Amniotic epithelial cell (primary cell): ENCODE data around the gene FOXD4L1.
"Not testable (repeated sequence)": the region's sequence is repeated elsewhere in the genome, so short reads cannot be mapped to it uniquely, and the experiment has no call there.

Source experiments
- DNase-seq: peaks from one replicate; pipeline ENCODE4 v3.0.0-alpha.2; 2010; ENCODE audit warnings: low read depth

Gene FOXD4L1

DNA sequence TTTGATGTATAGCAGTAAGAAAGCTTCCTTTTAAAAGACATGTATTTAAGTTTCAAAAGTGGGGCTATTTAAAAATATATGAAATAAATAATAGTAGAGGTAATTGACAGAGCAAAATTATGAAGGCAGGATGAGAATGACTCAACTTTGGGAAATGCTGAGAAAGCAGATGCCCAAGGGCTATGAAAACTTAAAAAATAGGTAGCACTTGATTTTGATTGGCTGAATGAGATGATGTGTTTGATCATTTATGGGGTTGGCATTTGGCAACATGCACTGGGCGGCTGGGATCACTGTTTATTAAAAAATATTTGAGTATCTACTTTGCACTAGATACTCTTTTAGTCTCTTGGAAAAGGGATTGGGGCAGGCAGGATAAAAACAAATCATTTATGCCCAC is 26.5 kb downstream of the FOXD4L1 start:
- not testable (repeated sequence) for DNase-seq

DNA sequence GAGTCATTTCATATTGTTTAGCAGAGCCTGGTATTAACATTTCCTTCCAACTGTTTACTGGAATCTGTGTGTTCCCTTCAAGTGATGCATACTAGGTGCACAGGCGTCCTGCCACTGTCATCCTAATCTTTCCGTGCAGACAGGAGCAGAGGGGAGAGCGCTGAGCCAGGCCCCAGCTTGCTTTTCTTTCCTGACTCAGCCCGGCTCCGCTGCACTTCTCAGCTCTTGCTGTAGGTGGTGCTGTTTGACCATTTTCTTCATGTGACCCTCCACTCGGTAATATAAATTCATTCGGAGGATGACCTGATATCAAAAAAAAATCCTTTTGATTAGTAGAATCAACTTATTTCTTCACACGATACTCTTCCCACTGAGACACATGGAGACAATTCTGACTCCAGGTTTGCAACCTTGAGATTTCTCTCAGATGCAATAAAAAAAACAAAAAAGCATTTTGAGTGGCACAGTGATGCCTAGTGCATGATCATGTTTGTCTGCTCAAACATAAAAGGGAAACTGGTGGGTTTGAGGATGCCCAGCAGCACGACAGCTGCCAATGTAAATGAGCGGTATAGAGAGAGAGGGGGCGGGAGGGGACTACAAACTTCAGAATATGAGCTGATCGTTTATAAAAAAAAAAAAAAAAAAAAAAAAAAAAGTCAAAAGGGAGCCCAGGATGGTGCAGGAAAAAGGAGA is 29.0 kb downstream of the FOXD4L1 start:
- not testable (repeated sequence) for DNase-seq

DNA sequence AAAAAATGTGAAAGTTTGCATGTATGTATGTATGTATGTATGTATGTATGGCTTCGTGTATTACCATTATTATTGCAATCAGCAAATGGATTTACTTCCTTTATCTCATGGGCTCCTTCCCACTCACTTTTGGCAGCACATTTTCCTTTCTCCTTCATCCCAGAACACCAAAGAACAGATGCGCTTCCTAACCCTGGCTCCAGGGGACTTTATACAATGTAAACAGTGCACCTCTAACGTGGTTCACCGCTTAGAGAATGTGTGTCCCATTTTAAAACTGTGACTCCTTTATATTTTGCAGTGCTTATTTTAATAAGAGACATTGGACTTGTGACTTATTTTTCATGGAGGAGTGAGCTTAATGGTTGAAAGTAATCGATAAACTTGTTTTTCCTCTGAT is 29.7 kb downstream of the FOXD4L1 start:
- DNase-seq, result not testable (repeated sequence)

DNA sequence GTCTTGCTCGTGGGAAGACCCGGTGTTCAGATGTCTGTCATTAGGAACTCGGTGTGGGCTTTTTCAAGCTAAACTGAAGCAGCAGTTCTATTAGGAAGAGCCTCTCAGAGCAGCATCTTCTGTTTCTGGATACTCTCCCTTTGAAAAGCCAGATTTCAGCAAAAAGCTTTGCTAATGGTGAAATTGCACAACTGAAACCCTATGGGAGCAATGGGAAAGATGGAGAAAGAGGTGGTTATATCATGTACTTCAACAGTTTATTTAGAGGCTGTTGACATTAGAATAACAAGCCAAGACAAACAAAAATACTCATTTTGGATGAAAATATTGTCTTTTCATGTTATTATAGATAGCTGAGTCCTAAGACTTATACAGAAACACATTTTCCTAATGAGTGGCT is 30.4 kb downstream of the FOXD4L1 start:
- not testable (repeated sequence) for DNase-seq

DNA sequence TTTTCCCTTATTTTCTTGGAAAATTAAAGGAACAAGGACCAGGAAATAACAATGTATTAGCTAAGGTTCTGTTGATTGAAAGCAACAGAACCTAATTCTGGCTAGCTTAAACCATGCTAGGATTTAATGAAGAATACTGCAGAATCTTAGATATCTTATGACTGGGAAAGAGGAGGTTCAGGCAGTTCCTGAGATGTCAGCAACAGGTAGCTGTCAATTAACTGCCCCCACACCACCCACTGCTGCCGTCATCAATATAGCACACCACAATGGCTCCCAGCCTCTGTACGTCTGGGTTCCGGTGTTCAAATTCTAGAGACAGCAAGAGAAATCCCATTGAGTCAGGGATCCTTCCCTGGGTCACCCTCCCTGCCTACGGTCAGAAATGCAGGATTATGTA is 34.5 kb downstream of the FOXD4L1 start:
- not testable (repeated sequence) for DNase-seq

DNA sequence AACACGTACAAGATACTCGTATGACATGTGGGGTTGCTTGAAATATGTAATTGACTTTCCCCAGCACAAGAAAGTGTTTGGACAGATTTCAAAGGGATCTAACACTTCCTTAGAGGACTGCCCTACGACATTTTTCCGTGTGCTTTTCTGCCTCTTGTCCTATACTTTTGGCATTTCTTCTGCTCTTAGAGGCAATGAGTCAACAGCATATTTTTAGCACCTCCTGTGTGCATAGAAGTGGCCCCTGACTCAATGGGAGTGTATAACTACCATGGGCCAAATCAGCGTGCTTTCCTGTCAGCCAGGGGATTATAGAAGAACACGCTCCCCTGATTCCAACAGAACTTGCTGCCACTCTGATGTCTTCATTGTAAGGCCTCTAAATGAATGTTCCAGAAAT is 38.1 kb downstream of the FOXD4L1 start:
- DNase-seq, result not testable (repeated sequence)

DNA sequence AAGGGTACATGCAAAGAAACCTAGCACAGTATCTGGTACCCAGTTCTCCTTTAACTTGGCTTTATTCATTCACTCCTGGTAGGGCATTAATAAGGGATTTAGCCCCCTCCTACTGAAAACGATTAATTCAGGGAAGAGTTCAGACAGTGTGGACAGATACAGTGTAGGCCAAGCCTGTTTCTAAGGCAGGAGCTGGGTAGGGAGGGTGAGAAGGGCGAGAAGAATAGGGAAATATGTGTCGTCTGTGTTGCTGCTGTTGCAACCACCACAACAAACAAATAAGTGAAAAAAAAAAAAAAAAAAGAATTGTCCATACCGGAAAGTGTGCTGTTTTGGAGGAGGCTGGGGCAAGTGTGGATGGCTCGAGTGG is 42.4 kb downstream of the FOXD4L1 start:
- not testable (repeated sequence) for DNase-seq

DNA sequence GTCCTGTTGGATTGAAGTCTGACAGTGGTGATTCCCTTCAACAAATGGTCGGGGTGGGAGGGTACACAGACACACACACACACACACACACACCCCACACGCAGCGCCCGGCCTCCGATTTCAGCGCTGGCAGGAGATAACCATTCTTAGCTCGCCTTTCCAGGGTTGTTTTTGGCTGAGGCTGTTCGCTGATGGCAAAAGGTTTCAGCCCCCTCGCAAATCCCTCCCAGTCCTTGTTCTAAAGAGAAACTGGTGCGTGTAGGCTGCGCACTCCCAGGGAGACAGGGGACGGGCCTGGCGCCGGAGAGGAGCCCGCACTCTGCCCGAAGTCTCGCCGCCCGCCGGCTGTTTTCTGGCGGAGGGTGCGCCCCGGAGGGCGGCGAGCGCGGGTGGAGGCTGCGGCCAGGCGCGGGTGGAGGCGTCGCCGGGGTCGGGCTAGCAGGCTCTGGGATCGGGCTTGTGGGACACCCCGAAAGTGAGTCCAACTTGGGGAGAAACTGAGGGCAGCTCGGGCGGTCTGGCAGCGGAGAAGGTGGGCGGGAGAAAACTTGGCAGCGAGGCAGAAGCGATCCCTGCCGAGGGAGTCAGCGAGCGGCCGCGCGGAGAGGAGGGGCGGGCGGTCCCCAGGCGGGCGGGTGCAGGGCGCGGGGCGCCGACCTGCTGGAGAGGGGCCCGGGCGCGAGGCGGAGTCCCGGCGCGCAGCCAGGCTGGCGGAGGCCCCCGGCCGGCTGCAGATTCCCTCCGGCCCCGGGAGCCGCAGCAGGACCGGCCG is 42.9 kb downstream of the FOXD4L1 start:
- not testable (repeated sequence) for DNase-seq

DNA sequence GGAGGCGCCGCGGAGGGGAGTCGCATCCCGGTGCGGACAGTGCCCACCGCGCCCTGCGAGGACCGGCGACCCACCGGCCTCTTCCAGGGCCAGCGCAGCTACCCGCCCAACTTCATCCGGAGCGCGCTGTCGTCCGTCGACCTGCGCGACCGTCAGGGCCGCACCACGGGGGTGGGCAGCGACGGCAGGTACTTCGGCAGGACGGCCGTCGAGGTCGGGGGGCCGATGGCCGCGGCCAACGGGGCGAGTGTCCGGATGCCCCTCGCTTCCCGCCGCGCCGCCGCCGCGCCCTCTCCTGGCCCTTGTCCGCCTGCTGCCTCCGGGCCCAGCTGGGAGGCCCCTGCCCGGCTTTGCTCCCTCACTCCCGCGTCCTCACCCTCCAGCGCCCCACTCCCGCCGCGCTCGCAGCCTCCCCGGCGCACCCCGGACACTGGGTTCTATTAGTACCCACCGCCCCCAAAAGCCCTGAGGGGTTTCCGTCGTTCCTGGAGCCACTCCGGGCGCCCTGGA is 43.6 kb downstream of the FOXD4L1 start:
- not testable (repeated sequence) for DNase-seq

DNA sequence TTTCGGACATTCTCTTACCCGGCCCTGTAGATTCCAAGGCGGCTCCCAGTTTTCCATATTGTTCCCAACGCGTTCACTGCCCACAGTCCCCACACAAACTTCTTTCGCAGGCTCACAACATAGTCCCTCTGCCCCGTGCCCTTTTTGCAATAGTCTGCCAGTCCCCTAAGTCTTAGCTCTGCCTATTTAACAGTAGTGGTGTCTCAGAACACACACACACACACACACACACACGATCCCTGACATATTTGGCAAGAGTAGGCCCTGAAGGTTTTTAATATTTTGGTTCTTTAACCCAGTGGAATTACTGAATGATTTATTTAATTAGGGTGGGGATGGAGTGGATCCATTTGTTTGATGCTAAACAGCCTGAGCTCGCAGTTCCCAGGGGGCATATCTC is 44.1 kb downstream of the FOXD4L1 start:
- DNase-seq, result not testable (repeated sequence)
